SW 1271 (cell line): ENCODE results near the gene SLC12A9.
"Not testable (repeated sequence)": the region's sequence is repeated elsewhere in the genome, so short reads cannot be mapped to it uniquely, and the experiment has no call there.

Experiments
- DNase-seq, 2 experiments: peaks; one replicate each; lab custom pipeline; 2025; lab: John Stamatoyannopoulos, UW

Gene SLC12A9

GRCh38 chr7:100825751-100826513 lies 26.6 kb upstream of the SLC12A9 start:
- DNase-seq, result peak in 1 of 2 experiments; percentile 26

GRCh38 chr7:100826514-100827329 lies 25.8 kb upstream of the SLC12A9 start:
- peak in 1 of 2 experiments; percentile 24 for DNase-seq

GRCh38 chr7:100827330-100828226 lies 24.9 kb upstream of the SLC12A9 start, which contains the start of gene EPHB4:
Gene EPHB4, minus strand, starts transcription at chr7:100827523. Its CDS starts 493 bp downstream, at chr7:100827030.
- DNase-seq, result peak; percentile 72 to 86

GRCh38 chr7:100829150-100829716 lies 23.3 kb upstream of the SLC12A9 start:
- DNase-seq, result no peak

DNA sequence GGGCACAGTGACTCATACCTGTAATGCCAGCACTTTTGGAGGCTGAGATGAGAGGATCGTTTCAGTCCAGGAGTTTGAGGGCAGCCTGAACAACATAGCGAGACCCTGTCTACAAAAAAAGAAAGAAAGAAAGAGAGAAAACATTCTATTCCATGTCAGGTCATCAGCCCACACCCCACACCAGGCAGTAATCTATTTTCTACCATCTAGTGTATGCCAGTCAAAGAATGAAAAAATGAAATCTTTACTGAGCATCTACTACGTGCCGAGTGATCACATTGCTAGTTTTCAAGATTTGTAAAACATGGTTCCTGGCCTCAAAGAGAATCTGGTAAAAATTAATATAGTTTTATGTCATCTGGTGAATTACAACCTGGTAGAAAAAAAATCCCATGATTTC lies 22.1 kb upstream of the SLC12A9 start:
- no peak for DNase-seq

- DNase-seq, result no peak
Measured at GRCh38 chr7:100832281-100832633, 20.3 kb upstream of the SLC12A9 start.

GRCh38 chr7:100835903-100836811 lies 16.4 kb upstream of the SLC12A9 start:
- no peak for DNase-seq

DNA sequence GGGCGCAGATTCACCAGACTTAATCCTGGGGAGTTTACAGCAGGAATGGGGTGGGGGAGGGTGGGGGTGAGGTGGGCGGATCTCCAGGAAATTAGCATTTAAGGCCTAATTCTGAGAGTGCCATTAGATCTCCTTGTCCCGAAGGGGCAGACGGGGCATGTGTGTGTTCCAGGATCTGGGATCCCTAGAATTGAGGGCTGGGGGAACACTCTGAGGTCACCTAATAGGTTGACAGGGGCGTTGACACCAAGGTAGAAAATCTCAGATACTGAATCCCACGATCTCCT lies 15.8 kb upstream of the SLC12A9 start:
- DNase-seq, result no peak

GRCh38 chr7:100837099-100837836 lies 15.2 kb upstream of the SLC12A9 start:
- no peak for DNase-seq

GRCh38 chr7:100839361-100839760 lies 13.2 kb upstream of the SLC12A9 start:
- DNase-seq, result no peak

- DNase-seq, result no peak
Measured at GRCh38 chr7:100840470-100841100, 11.9 kb upstream of the SLC12A9 start.

DNA sequence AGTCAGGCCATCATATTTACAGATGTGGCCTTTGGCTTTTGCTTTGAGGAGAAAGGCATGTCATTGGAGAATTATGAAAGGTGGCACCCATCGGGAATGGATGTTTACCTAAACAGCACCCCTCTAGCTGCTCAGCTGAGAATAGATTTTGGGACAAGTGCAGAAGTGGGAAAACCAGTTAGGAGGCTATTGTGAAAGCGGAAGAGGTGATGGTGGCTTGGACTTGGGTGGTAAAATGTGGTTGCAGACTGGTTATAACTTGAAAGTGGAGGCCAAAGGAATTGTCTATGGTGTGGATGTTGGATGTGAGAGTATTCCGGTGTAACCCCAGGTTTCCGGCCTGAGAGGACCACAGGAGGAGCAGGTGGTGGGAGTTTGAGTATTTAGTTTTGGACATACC lies 5.2 kb upstream of the SLC12A9 start:
- no peak for DNase-seq

- no peak for DNase-seq
Measured at GRCh38 chr7:100854146-100854895, 1.8 kb downstream of the SLC12A9 start.

GRCh38 chr7:100854899-100855298 lies 2.4 kb downstream of the SLC12A9 start:
- not testable (repeated sequence) for DNase-seq

DNA sequence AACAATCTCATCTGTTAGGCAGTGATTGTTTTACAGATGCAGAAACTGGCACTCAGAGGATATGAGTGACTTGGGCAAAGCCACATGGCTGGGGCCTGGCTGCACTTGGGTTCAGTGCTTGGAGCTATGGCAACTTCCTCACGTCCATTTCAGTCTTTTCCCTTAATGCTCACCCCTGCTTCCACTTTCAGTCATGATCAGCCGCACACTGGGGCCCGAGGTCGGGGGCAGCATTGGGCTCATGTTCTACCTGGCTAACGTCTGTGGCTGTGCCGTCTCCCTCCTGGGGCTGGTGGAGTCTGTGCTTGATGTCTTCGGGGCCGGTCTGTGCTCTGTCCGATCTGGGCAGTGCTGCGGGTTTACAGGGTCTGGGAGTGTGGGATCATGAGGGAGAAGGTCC lies 3.0 kb downstream of the SLC12A9 start:
- no peak for DNase-seq

DNA sequence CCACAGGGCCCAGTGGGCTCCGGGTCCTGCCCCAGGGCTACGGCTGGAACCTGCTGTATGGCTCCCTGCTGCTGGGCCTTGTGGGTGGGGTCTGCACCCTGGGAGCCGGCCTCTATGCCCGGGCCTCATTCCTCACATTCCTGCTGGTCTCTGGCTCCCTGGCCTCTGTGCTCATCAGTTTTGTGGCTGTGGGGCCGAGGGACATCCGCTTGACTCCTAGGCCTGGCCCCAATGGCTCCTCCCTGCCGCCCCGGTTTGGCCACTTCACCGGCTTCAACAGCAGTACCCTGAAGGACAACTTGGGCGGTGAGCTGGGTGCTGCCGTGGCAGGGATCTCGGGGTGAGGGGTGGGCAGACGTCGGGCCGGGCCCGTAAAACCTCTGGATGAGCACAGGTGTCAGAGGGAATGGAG lies 4.4 kb downstream of the SLC12A9 start:
- DNase-seq, result no peak

DNA sequence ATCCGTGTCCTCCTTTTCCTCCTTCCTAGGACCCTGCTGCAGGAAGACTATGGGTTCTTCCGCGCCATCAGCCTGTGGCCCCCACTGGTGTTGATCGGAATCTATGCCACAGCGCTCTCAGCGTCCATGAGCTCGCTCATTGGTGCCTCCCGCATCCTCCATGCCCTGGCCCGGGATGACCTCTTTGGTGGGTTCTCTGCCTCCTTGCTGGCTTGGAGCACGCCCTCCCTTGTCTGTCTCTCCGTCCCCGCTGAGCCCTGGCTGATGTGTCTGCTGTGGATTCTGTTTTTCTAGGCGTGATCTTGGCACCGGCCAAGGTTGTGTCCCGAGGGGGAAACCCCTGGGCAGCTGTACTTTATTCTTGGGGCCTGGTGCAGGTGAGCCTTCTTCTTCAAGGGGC lies 7.3 kb downstream of the SLC12A9 start:
- no peak for DNase-seq

- no peak for DNase-seq
Measured at GRCh38 chr7:100860702-100861615, 8.4 kb downstream of the SLC12A9 start.
